K562 (cell line): ENCODE results near the gene SUSD3. TPM values are rescaled to one million over a fixed set of nuclear protein-coding genes. Genes with fewer than 3 reads are reported as not detected.

ENCODE experiments used
- ATF6 ChIP-seq: sonication (generic); formaldehyde crosslinking; IDR thresholded peaks from 2 replicates; pipeline ENCODE4 v1.4.0; 2020; ENCODE audit warnings: mild to moderate bottlenecking, missing genetic modification reagents
- CCAR2 ChIP-seq: fragments of 200-400 bp; formaldehyde crosslinking; IDR thresholded peaks from 2 replicates; pipeline ENCODE4 v1.6.1; 2017; ENCODE audit warnings: mild to moderate bottlenecking, low read depth, low read length
- E2F5 ChIP-seq: sonication (generic); formaldehyde crosslinking; IDR thresholded peaks from 2 replicates; pipeline ENCODE4 v1.8.0; 2022; ENCODE audit warnings: mild to moderate bottlenecking, missing genetic modification reagents
- FOXK2 ChIP-seq, 2 experiments: fragments of 450-650 bp; IDR thresholded peaks in 1 of 2; conservative IDR thresholded peaks in 1 of 2; 2 replicates each; pipeline ENCODE4 v1.6.1; 2016; ENCODE audit warnings: low read depth in 2 of 2, mild to moderate bottlenecking in 1 of 2
- IRF2 ChIP-seq: sonication (generic); formaldehyde crosslinking; IDR thresholded peaks from 2 replicates; pipeline ENCODE4 v1.8.1; 2022; ENCODE audit warnings: mild to moderate bottlenecking, missing genetic modification reagents
- MCM5 ChIP-seq: fragments of 450-650 bp; IDR thresholded peaks from 2 replicates; pipeline ENCODE4 v1.6.1; 2016; ENCODE audit warnings: low read depth
- RBM34 ChIP-seq: fragments of 200-400 bp; formaldehyde crosslinking; IDR thresholded peaks from 2 replicates; pipeline ENCODE4 v1.6.1; 2018; ENCODE audit warnings: low read length, borderline replicate concordance; ENCODE audit not compliant: insufficient read depth
- RCOR1 ChIP-seq, 2 experiments: IDR thresholded peaks; 2 replicates each; pipeline ENCODE4 v1.6.1; 2012; ENCODE audit warnings: low read depth in 2 of 2, low read length in 2 of 2, borderline replicate concordance in 1 of 2, improper control_type of control experiment in 1 of 2
- SIRT6 ChIP-seq: IDR thresholded peaks from one replicate; pipeline ENCODE4 v1.6.1; 2012; ENCODE audit warnings: low read depth, mild to moderate bottlenecking, control low read depth, inconsistent platforms, low read length, moderate library complexity
- STAT5A ChIP-seq: IDR thresholded peaks from 2 replicates; pipeline ENCODE4 v1.6.1; 2012; ENCODE audit warnings: low read length, inconsistent platforms, borderline replicate concordance
- SUPT5H ChIP-seq: fragments of 450-650 bp; IDR thresholded peaks from 2 replicates; pipeline ENCODE4 v1.6.1; 2016
- TBL1XR1 ChIP-seq, 2 experiments: IDR thresholded peaks; 2 replicates each; pipeline ENCODE4 v1.6.1; 2012; ENCODE audit warnings: improper control_type of control experiment in 2 of 2, low read length in 2 of 2, mild to moderate bottlenecking in 1 of 2
- XRCC4 ChIP-seq: IDR thresholded peaks from one replicate; pipeline ENCODE4 v1.6.1; 2011; ENCODE audit not compliant: insufficient read depth, insufficient read length; ENCODE audit errors: extremely low read depth
- ZKSCAN3 ChIP-seq: fragments of 250-450 bp; sonication (Bioruptor Pico); IDR thresholded peaks from 2 replicates; pipeline ENCODE4 v1.4.0; 2020
- ZNF408 ChIP-seq: fragments of 250-450 bp; sonication (Bioruptor Pico); IDR thresholded peaks from 2 replicates; pipeline ENCODE4 v1.4.0; 2020; ENCODE audit warnings: low read depth, mild to moderate bottlenecking, moderate library complexity
- polyA plus RNA-seq, 8 experiments: library from polyadenylated mRNA; depleted of rRNA in 4 of 8; stranded (reverse) in 5 of 8; unstranded in 3 of 8; fragments of >200 nt; fragmentation: Nextera tagmentation in 2 of 8; fragmentation: Illumina TruSeq in 1 of 8; extraction: Ambion mirVana in 2 of 8; extraction: Trizol in 1 of 8; gene quantifications; 2 replicates each; pipeline versions ENCODE4 v1.2.1 to v1.2.3, GENCODE V29; 2011 to 2014; ENCODE audit warnings: inconsistent platforms in 1 of 8, missing spikeins in 1 of 8
- total RNA-seq, 7 experiments: library from RNA; depleted of rRNA in 6 of 7; stranded (reverse); fragments of >200 nt in 6 of 7; fragmentation: Illumina TruSeq in 2 of 7; extraction: Trizol in 2 of 7; gene quantifications; 2 replicates each; pipeline versions ENCODE4 v1.2.1 to v1.2.3, GENCODE V29; 2011 to 2021; ENCODE audit warnings: low replicate concordance in 1 of 7
- TF ChIP-seq, protein P1 (sequence below): sonication (generic); formaldehyde crosslinking; IDR thresholded peaks from 2 replicates; pipeline ENCODE4 v1.8.0; 2023; ENCODE audit warnings: mild to moderate bottlenecking, missing genetic modification reagents
- TF ChIP-seq, protein P2 (sequence below): fragments of 450-650 bp; formaldehyde crosslinking; IDR thresholded peaks from 2 replicates; pipeline ENCODE4 v1.4.0; 2020; ENCODE audit warnings: mild to moderate bottlenecking, moderate library complexity
- TF ChIP-seq, protein P3 (sequence below): fragments of 150-350 bp; IDR thresholded peaks from 2 replicates; pipeline ENCODE4 v1.6.1; 2014; ENCODE audit warnings: low read depth, mild to moderate bottlenecking, low read length, borderline replicate concordance

SUSD3 gene
- total and polyA plus RNA-seq, 9 of the 15 experiments (the other 6 are each of a cell fraction or from before 2014, with no cell fraction given), result 1.3 to 21.7 (median 11.4) TPM

DNA sequence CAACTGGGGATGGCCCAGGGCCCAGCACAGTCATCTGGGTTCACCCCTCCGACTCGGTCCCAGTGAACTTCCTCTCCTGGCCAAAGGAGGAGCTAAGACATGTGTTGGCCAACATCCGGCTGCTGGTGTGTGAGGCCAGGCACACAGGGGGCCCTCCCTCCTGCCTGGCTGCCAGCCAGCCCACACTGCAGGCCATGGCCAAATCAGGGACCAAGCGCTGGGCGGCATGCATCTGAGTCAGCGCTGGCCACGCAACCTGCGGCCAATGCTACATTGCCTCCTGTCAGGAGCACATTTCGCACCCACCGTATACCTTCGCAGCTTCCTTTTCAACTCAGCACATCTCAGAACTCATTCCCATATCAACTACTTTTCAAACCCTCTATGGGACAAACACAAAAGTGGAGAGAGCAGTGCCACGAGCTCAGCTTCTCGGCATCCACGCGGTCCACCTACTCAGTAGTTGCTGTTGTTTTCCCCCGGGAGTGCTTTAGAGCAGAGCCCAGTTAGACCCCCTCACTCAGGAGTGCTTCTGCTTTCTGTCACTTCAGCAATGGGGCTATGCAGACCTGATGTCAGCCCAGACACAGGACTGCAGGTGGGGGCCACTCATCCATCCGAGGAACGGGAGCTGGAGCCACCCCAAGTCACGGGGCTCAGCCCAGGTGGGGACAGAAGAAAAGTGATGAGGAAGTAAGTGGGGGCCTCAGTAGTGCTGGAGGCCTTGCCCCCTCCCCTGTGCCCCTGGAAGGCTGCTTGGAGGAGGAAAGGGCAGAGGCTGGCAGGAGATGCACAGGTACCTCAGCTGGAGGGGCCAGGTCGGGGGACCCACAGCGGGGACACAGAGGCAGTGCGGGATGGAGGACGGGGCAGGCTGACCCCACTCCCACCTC lies 61.7 kb downstream of the SUSD3 start (continued):
- no peak for TF ChIP-seq CCAR2
- TF ChIP-seq RCOR1 (IDR thresholded peaks at IDR 0.05; ENCODE audit: borderline replicate concordance in 1 of 2, low read depth in 2 of 2, low read length in 2 of 2), result peak in 1 of 2 experiments; percentile 78; a peak in 2 of 4 replicates
- no peak for TF ChIP-seq ZKSCAN3 (CRISPR knock-in tag)
- TF ChIP-seq RBM34, result no peak
- TF ChIP-seq, protein P1, sequence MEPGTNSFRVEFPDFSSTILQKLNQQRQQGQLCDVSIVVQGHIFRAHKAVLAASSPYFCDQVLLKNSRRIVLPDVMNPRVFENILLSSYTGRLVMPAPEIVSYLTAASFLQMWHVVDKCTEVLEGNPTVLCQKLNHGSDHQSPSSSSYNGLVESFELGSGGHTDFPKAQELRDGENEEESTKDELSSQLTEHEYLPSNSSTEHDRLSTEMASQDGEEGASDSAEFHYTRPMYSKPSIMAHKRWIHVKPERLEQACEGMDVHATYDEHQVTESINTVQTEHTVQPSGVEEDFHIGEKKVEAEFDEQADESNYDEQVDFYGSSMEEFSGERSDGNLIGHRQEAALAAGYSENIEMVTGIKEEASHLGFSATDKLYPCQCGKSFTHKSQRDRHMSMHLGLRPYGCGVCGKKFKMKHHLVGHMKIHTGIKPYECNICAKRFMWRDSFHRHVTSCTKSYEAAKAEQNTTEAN, result no peak
- TF ChIP-seq, protein P2, sequence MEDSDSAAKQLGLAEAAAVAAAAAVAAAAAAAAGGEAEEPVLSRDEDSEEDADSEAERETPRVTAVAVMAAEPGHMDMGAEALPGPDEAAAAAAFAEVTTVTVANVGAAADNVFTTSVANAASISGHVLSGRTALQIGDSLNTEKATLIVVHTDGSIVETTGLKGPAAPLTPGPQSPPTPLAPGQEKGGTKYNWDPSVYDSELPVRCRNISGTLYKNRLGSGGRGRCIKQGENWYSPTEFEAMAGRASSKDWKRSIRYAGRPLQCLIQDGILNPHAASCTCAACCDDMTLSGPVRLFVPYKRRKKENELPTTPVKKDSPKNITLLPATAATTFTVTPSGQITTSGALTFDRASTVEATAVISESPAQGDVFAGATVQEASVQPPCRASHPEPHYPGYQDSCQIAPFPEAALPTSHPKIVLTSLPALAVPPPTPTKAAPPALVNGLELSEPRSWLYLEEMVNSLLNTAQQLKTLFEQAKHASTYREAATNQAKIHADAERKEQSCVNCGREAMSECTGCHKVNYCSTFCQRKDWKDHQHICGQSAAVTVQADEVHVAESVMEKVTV (CRISPR knock-in tag), result no peak
- no peak for TF ChIP-seq FOXK2 (conservative IDR thresholded peaks at IDR 0.05 in 1 of 2, IDR thresholded peaks at IDR 0.05 in 1 of 2; ENCODE audit: low read depth in 2 of 2)
- TF ChIP-seq, protein P3, sequence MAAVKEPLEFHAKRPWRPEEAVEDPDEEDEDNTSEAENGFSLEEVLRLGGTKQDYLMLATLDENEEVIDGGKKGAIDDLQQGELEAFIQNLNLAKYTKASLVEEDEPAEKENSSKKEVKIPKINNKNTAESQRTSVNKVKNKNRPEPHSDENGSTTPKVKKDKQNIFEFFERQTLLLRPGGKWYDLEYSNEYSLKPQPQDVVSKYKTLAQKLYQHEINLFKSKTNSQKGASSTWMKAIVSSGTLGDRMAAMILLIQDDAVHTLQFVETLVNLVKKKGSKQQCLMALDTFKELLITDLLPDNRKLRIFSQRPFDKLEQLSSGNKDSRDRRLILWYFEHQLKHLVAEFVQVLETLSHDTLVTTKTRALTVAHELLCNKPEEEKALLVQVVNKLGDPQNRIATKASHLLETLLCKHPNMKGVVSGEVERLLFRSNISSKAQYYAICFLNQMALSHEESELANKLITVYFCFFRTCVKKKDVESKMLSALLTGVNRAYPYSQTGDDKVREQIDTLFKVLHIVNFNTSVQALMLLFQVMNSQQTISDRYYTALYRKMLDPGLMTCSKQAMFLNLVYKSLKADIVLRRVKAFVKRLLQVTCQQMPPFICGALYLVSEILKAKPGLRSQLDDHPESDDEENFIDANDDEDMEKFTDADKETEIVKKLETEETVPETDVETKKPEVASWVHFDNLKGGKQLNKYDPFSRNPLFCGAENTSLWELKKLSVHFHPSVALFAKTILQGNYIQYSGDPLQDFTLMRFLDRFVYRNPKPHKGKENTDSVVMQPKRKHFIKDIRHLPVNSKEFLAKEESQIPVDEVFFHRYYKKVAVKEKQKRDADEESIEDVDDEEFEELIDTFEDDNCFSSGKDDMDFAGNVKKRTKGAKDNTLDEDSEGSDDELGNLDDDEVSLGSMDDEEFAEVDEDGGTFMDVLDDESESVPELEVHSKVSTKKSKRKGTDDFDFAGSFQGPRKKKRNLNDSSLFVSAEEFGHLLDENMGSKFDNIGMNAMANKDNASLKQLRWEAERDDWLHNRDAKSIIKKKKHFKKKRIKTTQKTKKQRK, result no peak
- no peak for TF ChIP-seq SUPT5H
- no peak for TF ChIP-seq SIRT6
- TF ChIP-seq XRCC4, result no peak
- TF ChIP-seq TBL1XR1 (IDR thresholded peaks at IDR 0.05; ENCODE audit: low read length in 2 of 2), result no peak
- no peak for TF ChIP-seq ATF6 (CRISPR knock-in tag)
- no peak for TF ChIP-seq MCM5
- no peak for TF ChIP-seq ZNF408 (CRISPR knock-in tag)
- no peak for TF ChIP-seq IRF2 (CRISPR knock-in tag)
- no peak for TF ChIP-seq STAT5A
- TF ChIP-seq E2F5 (CRISPR knock-in tag), result no peak
